ENCODE measurements around the gene MTAP.

- no peak for TF ChIP-seq CTCF (IDR thresholded peaks at IDR 0.05)
- TF ChIP-seq POLR2A (IDR thresholded peaks at IDR 0.05), result no peak
Measured at GRCh38 chr9:21817176-21817575, 14.7 kb downstream of the MTAP start.
